DND-41 (cell line): ENCODE measurements around the gene FXYD7.

ENCODE experiments used
- CTCF ChIP-seq: IDR thresholded peaks from 2 replicates; pipeline ENCODE4 v1.5.1; 2012; ENCODE audit warnings: borderline replicate concordance, low read length, moderate library complexity, mild to moderate bottlenecking; ENCODE audit not compliant: poor library complexity, severe bottlenecking; ENCODE audit errors: extremely low read depth
- EZH2 ChIP-seq: IDR thresholded peaks from 3 replicates; pipeline ENCODE4 v1.6.1; 2012; ENCODE audit warnings: borderline replicate concordance, low read depth, mild to moderate bottlenecking, moderate library complexity, low read length, inconsistent platforms; ENCODE audit not compliant: severe bottlenecking

GRCh38 chr19:35162471-35163326, 19.6 kb downstream of the FXYD7 start:
- TF ChIP-seq CTCF (no peak), EZH2 (no peak)
